Subcutaneous abdominal adipose tissue (tissue), 5 donors: ENCODE measurements around the gene METTL1.
A peak's percentile ranks its signal among the peaks of the same experiment; 100 is the strongest.

Experiments
- H3K27ac ChIP-seq: one replicate; pipeline ENCODE4 v1.7.0; 2013; ENCODE audit warnings: low read depth, mild to moderate bottlenecking, inconsistent platforms, low read length, moderate library complexity
- H3K27me3 ChIP-seq, 5 donors: one replicate each; pipeline ENCODE4 v1.7.0; 2013; ENCODE audit warnings: low read length in 5 of 5, inconsistent platforms in 1 of 5; ENCODE audit not compliant: control insufficient read depth in 5 of 5, insufficient read depth in 4 of 5
- H3K36me3 ChIP-seq, 5 donors: one replicate each; pipeline ENCODE4 v1.7.0; 2013; ENCODE audit warnings: low read length in 5 of 5; ENCODE audit not compliant: control insufficient read depth in 5 of 5, insufficient read depth in 5 of 5
- H3K4me1 ChIP-seq, 5 donors: one replicate each; pipeline ENCODE4 v1.7.0; 2013; ENCODE audit warnings: low read length in 5 of 5, mild to moderate bottlenecking in 3 of 5, moderate library complexity in 1 of 5; ENCODE audit not compliant: control insufficient read depth in 5 of 5, insufficient read depth in 5 of 5
- H3K4me3 ChIP-seq, 5 donors: one replicate each; pipeline ENCODE4 v1.7.0; 2013; ENCODE audit warnings: low read length in 5 of 5, low read depth in 1 of 5
- H3K9ac ChIP-seq, 5 donors: one replicate each; pipeline ENCODE4 v1.7.0; 2013; ENCODE audit warnings: low read length in 5 of 5, mild to moderate bottlenecking in 4 of 5, moderate library complexity in 3 of 5
- H3K9me3 ChIP-seq, 5 donors: one replicate each; pipeline ENCODE4 v1.7.0; 2013; ENCODE audit warnings: low read length in 5 of 5; ENCODE audit not compliant: control insufficient read depth in 5 of 5
- donor health status: healthy.
- donor health status: healthy.
- donor health status: healthy.
- donor health status: healthy.
- donor health status: healthy.

The METTL1 gene

GRCh38 chr12:57741844-57742738 is 29.8 kb downstream of the METTL1 start:
- H3K4me3 ChIP-seq, result peak overlapping the region in 3 of 5 donors; percentile 38 to 51 (median 43)
- H3K36me3 ChIP-seq, result peaks cover 3 to 9% (median 6%) of the 10 kb centered on the region in 5 donors
- no peak overlapping the region for H3K27ac ChIP-seq
- H3K4me1 ChIP-seq, result peaks cover 5 to 47% (median 27%) of the 10 kb centered on the region in 5 donors
- H3K27me3 ChIP-seq, result peaks cover 2 to 30% (median 18%) of the 10 kb centered on the region in 5 donors
- no peak overlapping the region for H3K9ac ChIP-seq
- no peaks in the 10 kb centered on the region for H3K9me3 ChIP-seq

- no peak overlapping the region for H3K9ac ChIP-seq
- H3K27ac ChIP-seq, result no peak overlapping the region
Observed at GRCh38 chr12:57741413-57741789, 30.5 kb downstream of the METTL1 start.

GRCh38 chr12:57740656-57741412 is 31.1 kb downstream of the METTL1 start:
- Histone ChIP-seq H3K27ac (no peak overlapping the region), H3K9ac (no peak overlapping the region), H3K27me3 (peaks cover 11 to 42% (median 28%) of the 10 kb centered on the region in 5 donors), H3K9me3 (no peaks in the 10 kb centered on the region), H3K36me3 (no peaks in the 10 kb centered on the region), H3K4me3 (peak overlapping the region in 1 of 5 donors; percentile 51), H3K4me1 (peaks cover 5 to 53% (median 34%) of the 10 kb centered on the region in 5 donors)

More at GRCh38 chr12:57741413-57741789, 30.5 kb downstream of the METTL1 start:
- peak overlapping the region in 3 of 5 donors; percentile 38 to 51 (median 43) for H3K4me3 ChIP-seq
- peaks cover 9 to 37% (median 25%) of the 10 kb centered on the region in 5 donors for H3K27me3 ChIP-seq
- H3K9me3 ChIP-seq, result no peaks in the 10 kb centered on the region
- H3K36me3 ChIP-seq, result peaks cover 0 to 2% (median 0%) of the 10 kb centered on the region in 5 donors
- peaks cover 5 to 53% (median 30%) of the 10 kb centered on the region in 5 donors for H3K4me1 ChIP-seq

GRCh38 chr12:57739914-57740538 is 31.9 kb downstream of the METTL1 start:
- no peak overlapping the region for H3K9ac ChIP-seq
- H3K9me3 ChIP-seq, result no peaks in the 10 kb centered on the region
- no peak overlapping the region for H3K4me3 ChIP-seq
- H3K4me1 ChIP-seq, result peaks cover 3 to 53% (median 35%) of the 10 kb centered on the region in 5 donors
- no peaks in the 10 kb centered on the region for H3K36me3 ChIP-seq
- H3K27ac ChIP-seq, result no peak overlapping the region
- H3K27me3 ChIP-seq, result peaks cover 17 to 49% (median 36%) of the 10 kb centered on the region in 5 donors

- H3K27me3 ChIP-seq, result peaks cover 18 to 50% (median 41%) of the 10 kb centered on the region in 5 donors
- H3K4me1 ChIP-seq, result peaks cover 3 to 53% (median 36%) of the 10 kb centered on the region in 5 donors
Observed at GRCh38 chr12:57739387-57739786, 32.5 kb downstream of the METTL1 start.

GRCh38 chr12:57738661-57739237 is 33.2 kb downstream of the METTL1 start, which contains the start of gene AGAP2:
AGAP2 (minus strand) TSS chr12:57738742; CDS start chr12:57738246, 496 bp downstream.
- H3K9me3 ChIP-seq, result no peaks in the 10 kb centered on the region
- H3K9ac ChIP-seq, result no peak within 1 kb of the TSS
- H3K27me3 ChIP-seq, result peaks cover 18 to 55% (median 48%) of the 10 kb centered on the region in 5 donors
- no peak within 1 kb of the TSS for H3K27ac ChIP-seq
- peaks cover 3 to 53% (median 31%) of the 10 kb centered on the region in 5 donors for H3K4me1 ChIP-seq
- no peaks in the 10 kb centered on the region for H3K36me3 ChIP-seq
- peak within 1 kb of the TSS in 3 of 5 donors; percentile 20 to 47 (median 22) for H3K4me3 ChIP-seq

More at GRCh38 chr12:57739387-57739786, 32.5 kb downstream of the METTL1 start:
- Histone ChIP-seq H3K36me3 (no peaks in the 10 kb centered on the region), H3K27ac (no peak overlapping the region), H3K4me3 (no peak overlapping the region), H3K9ac (no peak overlapping the region), H3K9me3 (no peaks in the 10 kb centered on the region)

- H3K27ac ChIP-seq, result no peak overlapping the region
- peaks cover 0 to 8% (median 0%) of the 10 kb centered on the region in 5 donors for H3K36me3 ChIP-seq
- no peaks in the 10 kb centered on the region for H3K9me3 ChIP-seq
- H3K4me1 ChIP-seq, result peaks cover 3 to 53% (median 31%) of the 10 kb centered on the region in 5 donors
- peak overlapping the region in 3 of 5 donors; percentile 20 to 47 (median 22) for H3K4me3 ChIP-seq
- H3K27me3 ChIP-seq, result peaks cover 18 to 62% (median 53%) of the 10 kb centered on the region in 5 donors
- H3K9ac ChIP-seq, result no peak overlapping the region
Observed at GRCh38 chr12:57737467-57738460, 34.1 kb downstream of the METTL1 start.

- no peak overlapping the region for H3K9ac ChIP-seq
- H3K27me3 ChIP-seq, result peaks cover 18 to 62% (median 53%) of the 10 kb centered on the region in 5 donors
- no peaks in the 10 kb centered on the region for H3K9me3 ChIP-seq
- peak overlapping the region in 3 of 5 donors; percentile 5 to 29 (median 11) for H3K4me3 ChIP-seq
- H3K4me1 ChIP-seq, result peaks cover 3 to 50% (median 29%) of the 10 kb centered on the region in 5 donors
- no peak overlapping the region for H3K27ac ChIP-seq
- peaks cover 0 to 10% (median 0%) of the 10 kb centered on the region in 5 donors for H3K36me3 ChIP-seq
Observed at GRCh38 chr12:57736741-57737466, 35.0 kb downstream of the METTL1 start.
